ENCODE data around the gene PXK.

The PXK gene

DNA sequence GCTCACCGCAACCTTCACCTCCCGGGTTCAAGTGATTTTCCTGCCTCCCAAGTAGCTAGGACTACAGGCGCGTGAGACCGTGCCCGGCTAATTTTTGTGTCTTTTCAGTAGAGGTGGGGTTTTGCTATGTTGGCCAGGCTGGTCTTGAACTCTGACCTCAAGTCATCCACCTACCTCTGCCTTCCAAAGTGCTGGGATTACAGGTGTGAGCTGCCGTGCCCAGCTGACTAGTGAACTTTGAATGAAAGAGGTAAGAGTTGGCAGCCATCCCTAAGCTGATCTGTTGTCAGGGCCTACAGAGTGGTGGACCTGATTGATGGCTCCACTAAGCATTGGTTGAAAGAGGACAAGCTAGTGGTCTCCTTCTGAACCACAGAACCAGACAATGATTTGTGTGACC is 15.3 kb downstream of the PXK start:
- no peak for DNase-seq (ENCODE audit: low read depth in 2 of 2)

- no peak for DNase-seq (ENCODE audit: low read depth in 2 of 2)
Observed at GRCh38 chr3:58349792-58350626, 17.3 kb downstream of the PXK start.

- DNase-seq (ENCODE audit: low read depth in 2 of 2) = no peak
Observed at GRCh38 chr3:58350627-58351013, 17.9 kb downstream of the PXK start.

DNA sequence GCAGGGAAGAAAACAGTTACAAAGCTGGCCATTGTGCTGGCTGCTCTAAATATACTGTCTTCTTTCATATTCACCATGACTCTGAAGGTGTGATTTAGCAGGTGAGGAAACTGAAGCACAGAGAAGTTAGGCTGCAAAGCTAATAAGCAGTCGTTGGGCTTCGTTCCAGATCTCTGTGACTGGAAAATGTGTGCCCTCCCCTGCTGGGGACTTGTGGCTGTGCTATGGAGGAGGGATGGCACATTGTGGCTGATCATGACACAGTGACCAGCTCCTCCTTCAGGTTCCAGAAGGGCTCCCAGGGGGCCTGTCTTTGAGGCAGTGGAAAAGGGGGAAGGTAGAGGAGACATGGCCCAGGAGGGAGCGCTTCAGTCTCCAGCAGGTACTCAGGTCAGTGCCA is 19.2 kb downstream of the PXK start:
- DNase-seq (ENCODE audit: low read depth in 2 of 2) = no peak

GRCh38 chr3:58352626-58353025 is 19.9 kb downstream of the PXK start:
- DNase-seq (ENCODE audit: low read depth in 2 of 2) = no peak

- no peak for DNase-seq (ENCODE audit: low read depth in 2 of 2)
Observed at GRCh38 chr3:58353722-58354553, 21.2 kb downstream of the PXK start.

GRCh38 chr3:58355179-58355578 is 22.5 kb downstream of the PXK start:
- DNase-seq (ENCODE audit: low read depth in 2 of 2) = no peak

DNA sequence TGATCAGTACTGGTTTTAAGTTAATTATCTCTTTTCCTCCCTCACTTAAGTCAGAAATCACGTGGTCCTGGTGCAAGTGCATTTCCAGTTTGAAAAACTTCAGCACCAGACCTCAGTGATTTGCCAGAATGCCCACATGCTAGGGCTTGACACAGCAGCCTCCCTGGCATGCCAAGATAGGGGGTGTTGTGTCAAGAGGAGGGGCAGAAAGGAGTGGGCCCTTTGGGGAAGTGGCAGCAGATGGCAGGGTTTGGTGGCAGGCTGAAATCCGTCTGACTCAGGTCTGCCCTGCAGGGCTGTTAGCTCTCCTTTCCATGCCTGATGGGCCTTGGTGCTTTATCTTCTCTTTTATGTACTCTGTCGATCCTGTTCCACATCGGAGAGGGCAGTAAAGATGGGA is 23.4 kb downstream of the PXK start:
- DNase-seq (ENCODE audit: low read depth in 2 of 2) = no peak

- DNase-seq (ENCODE audit: low read depth in 2 of 2) = no peak
Observed at GRCh38 chr3:58357402-58357801, 24.7 kb downstream of the PXK start.

DNA sequence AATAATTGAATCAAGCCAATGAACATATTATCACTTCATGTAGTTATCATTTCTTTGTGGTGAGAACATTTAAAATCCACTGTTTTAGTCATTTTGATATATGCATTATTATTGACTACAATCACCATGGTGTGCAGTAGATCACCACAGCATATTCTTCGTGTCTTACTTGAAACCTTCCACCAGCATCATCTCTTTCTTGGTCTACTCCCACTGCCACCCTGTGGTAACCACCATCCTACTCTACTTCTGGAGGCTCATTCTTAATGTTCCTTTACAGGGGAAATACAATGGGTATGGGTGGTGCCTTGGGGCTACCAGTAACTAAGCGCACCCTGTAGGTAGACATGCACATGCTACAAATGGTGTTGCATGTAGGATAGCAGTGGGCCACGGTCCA is 25.4 kb downstream of the PXK start:
- DNase-seq (ENCODE audit: low read depth in 2 of 2) = no peak

GRCh38 chr3:58358808-58359207 is 26.1 kb downstream of the PXK start:
- no peak for DNase-seq (ENCODE audit: low read depth in 2 of 2)

- DNase-seq (ENCODE audit: low read depth in 2 of 2) = no peak
Observed at GRCh38 chr3:58359621-58360020, 26.9 kb downstream of the PXK start.

GRCh38 chr3:58361866-58362265 is 29.2 kb downstream of the PXK start:
- DNase-seq (ENCODE audit: low read depth in 2 of 2) = no peak

DNA sequence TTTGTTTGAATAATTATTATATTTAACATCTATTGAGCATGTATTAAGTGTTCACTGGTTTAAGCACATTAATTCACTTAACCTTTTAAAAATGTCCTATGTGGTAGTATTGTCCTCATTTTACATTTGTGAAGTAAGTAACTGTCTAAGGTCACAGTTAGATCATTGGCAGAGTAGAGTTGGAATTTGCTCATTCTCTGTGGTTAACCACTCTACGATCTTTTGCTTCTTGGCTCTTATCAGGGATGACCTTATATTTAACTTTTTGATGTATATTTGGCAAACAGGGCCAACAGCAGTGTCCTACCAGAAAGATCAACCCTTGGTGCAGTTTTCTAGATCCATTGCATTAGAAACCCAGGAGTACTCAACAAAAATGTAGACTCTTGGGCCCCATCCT is 34.0 kb downstream of the PXK start:
- DNase-seq (ENCODE audit: low read depth in 2 of 2) = no peak

DNA sequence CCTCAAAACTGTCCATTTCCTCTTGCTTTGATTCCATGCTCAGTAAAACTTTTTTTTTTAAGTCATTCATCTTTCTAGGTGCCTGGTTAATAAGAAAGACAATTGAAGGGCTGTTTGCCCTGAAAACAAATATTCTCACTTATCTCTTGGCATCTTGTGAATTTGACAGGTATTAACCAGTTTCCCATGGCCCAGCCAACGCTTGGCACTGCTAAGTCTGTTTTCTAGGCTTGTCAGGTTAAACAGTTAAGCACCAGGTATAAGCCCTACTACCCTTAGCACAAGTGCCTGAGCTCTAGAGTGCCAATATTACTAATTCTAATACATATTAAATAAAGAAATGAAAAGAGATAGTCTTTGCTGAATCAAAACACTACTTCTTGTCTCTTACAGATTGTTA is 36.3 kb downstream of the PXK start:
- DNase-seq (ENCODE audit: low read depth in 2 of 2) = no peak

- no peak for DNase-seq (ENCODE audit: low read depth in 2 of 2)
Observed at GRCh38 chr3:58369876-58370275, 37.2 kb downstream of the PXK start.

DNA sequence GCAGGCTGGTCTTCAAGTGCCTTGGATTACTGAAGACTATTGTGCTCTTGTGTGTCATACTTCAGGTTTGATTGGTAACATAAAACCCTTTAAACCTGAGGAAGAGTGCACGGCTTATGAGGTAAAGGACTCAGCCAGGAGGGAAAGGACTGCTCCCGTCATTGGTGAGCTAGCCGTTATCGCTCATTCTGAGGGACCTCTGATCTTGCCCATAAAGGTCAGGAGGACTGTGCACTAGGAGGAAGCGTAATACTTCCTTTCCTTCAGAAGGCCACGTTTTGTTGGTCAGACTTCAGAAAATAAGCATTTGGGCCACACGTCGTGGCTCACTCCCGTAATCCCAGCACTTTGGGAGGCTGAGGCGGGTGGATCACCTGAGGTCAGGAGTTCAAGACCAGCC is 37.7 kb downstream of the PXK start:
- DNase-seq (ENCODE audit: low read depth in 2 of 2) = no peak

DNA sequence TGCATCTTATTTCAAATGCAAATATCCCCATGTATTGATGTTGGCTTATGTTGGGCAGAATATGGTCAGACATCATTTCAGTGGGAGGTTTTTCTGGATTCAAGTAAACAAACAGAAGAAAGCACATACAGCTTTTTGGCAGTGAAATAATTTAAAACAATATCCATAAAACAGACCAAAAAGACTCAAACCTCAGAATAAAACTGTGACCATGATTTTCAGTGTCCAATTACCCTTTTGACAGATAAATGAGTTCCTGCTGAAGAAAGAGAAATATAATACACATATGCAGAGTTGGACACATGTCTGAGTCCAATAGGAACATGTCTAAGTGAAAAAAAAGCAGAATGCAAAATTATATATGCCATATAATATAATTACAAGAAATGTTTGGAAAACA is 39.1 kb downstream of the PXK start:
- DNase-seq (ENCODE audit: low read depth in 2 of 2) = no peak

GRCh38 chr3:58375254-58375653 is 42.6 kb downstream of the PXK start:
- DNase-seq (ENCODE audit: low read depth in 2 of 2) = no peak

DNA sequence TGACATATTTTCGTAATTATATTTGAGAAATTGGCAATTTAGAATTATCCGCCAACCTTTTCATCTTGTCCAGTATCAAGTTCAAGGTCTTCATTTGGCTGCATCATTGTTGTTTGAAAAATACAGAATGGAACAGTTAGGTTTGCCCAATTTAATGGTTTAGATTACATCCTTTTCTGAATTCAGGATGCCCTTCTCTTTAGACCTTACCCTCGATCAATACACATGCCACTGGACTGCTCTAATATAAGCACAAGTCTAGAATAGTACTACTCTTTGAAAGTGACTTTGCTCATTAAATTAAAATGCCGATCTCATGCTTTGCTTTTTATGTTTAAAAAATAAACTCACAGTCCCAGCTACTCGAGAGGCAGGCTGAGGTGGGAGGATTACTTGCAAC is 44.5 kb downstream of the PXK start:
- DNase-seq (ENCODE audit: low read depth in 2 of 2) = no peak

DNA sequence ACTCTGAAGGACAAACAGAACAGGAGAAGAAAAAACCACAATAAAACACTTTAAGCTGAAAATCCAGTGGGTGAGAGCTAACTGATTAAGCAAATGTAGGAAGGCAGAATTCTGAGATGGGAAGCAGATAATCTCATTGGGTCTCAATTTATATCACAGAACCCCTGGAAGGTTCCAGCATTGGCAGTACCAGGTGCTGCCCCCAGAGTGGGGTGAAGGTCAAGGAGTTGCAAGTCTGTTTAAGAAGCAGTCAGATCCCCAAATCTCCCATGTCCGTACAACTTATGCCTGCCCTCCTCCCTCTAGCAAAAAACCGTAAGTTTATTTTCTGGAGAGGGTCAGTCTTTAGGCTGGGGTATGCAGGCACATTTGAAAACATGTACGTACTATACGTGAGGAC is 45.1 kb downstream of the PXK start:
- no peak for DNase-seq (ENCODE audit: low read depth in 2 of 2)

GRCh38 chr3:58379351-58380073 is 46.8 kb downstream of the PXK start:
- no peak for DNase-seq (ENCODE audit: low read depth in 2 of 2)

GRCh38 chr3:58383476-58383875 is 50.8 kb downstream of the PXK start:
- DNase-seq (ENCODE audit: low read depth in 2 of 2) = no peak

Data from stimulated activated CD8-positive, alpha-beta memory T cell treated with anti-CD3 and anti-CD28 coated beads, Interleukin-2, amount 100 ng/mL, for 1 hour (primary cell).